ENCODE results near the gene RNPEP.

The RNPEP gene

GRCh38 chr1:202005958-202006357 is 23.5 kb downstream of the RNPEP start:
- Histone ChIP-seq H3K27ac (peak overlapping the region in 1 of 21 experiments; percentile 17), H3K4me3 (no peak overlapping the region)

- peak overlapping the region in 6 of 21 experiments; percentile 9 to 55 (median 30) for H3K27ac ChIP-seq
- no peak overlapping the region for H3K4me3 ChIP-seq
Measured at GRCh38 chr1:202007304-202007703, 24.9 kb downstream of the RNPEP start.

- no peak overlapping the region for H3K4me3 ChIP-seq
- H3K27ac ChIP-seq = peak overlapping the region in 6 of 21 experiments; percentile 9 to 55 (median 30)
Measured at GRCh38 chr1:202007805-202008489, 25.5 kb downstream of the RNPEP start.

DNA sequence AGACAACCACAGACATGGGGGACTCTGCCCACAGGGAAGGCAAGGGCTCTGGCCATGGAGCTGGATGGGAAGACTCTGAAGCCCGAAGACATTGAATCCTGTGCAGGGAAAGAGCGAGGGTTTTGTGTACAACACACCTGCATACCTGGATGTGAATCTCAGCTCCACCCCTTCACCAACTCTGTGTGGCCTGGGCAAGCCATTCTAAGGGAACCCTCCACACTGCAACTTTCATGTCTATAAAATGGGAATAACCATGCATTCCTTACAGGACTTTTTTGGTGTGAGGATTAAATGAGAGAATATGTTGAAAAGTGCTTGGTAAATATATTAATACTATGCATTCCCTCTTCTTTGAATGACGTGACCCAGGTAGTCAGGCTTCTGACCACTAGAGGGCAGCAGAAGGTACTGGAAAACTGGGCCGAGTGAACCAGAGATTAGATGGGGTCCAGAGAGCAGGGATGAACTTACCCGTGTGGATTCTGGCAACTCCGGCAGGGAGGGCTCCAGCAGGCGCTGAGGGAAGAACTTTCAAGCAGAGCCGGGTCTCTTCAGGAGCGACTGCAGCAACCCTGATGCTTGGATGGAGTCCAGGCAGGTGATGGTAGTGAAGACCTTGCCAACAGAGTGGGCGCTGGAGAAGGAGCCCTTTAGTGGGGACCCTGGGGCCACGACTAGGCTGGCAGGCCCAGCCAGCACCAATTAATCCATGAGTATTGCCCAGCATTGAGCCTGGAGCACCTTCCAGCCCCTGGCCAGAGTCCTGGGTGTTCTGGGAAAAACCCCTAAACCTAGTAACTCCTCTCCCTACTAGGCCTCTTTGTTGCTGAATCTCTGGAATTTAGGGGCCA is 27.1 kb downstream of the RNPEP start:
- no peak overlapping the region for H3K4me3 ChIP-seq
- H3K27ac ChIP-seq = peak overlapping the region in 11 of 21 experiments; percentile 1 to 78 (median 48)

GRCh38 chr1:202010180-202011015 is 27.9 kb downstream of the RNPEP start, which contains the start of gene ELF3:
TSS of gene ELF3 (plus strand) at chr1:202010587. CDS start at chr1:202011137, 550 bp downstream.
- H3K4me3 ChIP-seq = peak within 1 kb of the TSS in 3 of 7 experiments; percentile 9 to 41 (median 10)
- H3K27ac ChIP-seq = peak within 1 kb of the TSS in 13 of 21 experiments; percentile 1 to 78 (median 41)

DNA sequence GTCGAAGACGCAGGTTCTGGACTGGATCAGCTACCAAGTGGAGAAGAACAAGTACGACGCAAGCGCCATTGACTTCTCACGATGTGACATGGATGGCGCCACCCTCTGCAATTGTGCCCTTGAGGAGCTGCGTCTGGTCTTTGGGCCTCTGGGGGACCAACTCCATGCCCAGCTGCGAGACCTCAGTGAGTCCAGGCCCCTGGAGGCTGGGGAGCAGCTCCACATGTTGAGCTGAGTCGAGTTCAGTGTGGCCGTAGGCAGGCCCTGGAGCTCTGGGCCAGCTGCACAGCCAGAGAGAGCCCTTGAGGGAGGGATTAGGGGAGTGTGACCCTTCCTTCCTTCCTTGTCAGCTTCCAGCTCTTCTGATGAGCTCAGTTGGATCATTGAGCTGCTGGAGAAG is 29.5 kb downstream of the RNPEP start:
- H3K27ac ChIP-seq = peak overlapping the region in 1 of 21 experiments; percentile 39
- H3K4me3 ChIP-seq = peak overlapping the region in 1 of 7 experiments; percentile 41

DNA sequence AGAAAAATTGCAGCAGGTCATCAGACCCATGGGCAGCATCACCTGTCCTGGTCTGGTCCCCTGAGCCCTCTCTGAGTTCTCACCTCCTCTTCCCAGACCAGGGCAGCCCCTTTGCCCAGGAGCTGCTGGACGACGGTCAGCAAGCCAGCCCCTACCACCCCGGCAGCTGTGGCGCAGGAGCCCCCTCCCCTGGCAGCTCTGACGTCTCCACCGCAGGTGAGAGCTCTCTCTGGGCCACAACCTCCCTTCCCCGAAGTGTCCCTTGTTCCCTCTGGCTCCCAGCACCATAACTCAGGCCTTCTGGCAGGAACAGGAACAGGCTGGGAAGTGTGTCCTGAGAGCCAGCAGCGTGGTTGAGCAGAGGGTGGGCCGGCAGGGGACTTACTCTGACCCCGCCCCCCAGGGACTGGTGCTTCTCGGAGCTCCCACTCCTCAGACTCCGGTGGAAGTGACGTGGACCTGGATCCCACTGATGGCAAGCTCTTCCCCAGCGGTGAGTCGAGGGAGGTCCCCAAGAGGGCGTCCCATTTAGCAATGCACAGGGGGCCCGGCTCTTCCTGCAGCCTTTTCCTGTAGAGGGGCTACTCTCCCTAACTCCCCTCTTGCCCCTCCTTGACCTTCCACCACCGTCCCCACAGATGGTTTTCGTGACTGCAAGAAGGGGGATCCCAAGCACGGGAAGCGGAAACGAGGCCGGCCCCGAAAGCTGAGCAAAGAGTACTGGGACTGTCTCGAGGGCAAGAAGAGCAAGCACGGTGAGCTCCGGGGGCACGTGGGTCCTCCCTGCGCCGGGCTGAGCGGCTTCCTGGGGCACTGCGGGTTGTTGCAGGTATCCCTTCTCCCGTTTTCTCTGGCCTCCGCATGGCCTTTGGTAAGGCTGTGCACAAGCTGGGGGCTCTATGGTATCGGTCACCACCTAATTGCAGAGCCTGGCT is 30.4 kb downstream of the RNPEP start:
- H3K4me3 ChIP-seq = peak overlapping the region in 1 of 7 experiments; percentile 41
- no peak overlapping the region for H3K27ac ChIP-seq

- H3K4me3 ChIP-seq = peak overlapping the region in 1 of 7 experiments; percentile 41
Measured at GRCh38 chr1:202013603-202014002, 31.2 kb downstream of the RNPEP start.

DNA sequence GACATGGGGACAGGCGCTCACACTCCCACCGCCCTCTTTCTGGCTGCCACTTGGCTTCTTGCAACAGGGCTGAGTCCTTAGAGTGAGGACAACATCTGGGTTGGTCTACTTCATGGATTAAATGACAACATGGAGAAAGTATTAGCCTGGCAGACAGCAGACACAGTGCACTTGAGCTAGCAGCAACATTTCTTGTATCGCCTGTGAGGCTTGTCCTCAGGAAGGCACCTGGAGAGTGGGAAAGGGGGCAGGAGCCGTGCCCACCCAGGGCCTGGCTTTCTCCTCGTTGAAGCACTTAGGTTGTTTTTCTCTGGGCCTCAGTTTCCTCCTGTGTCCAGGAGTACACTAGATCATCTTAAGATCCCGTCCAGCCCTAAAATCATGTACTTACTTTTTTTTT is 31.6 kb downstream of the RNPEP start:
- H3K4me3 ChIP-seq = peak overlapping the region in 1 of 7 experiments; percentile 41

More at GRCh38 chr1:202013603-202014002, 31.2 kb downstream of the RNPEP start:
- no peak overlapping the region for H3K27ac ChIP-seq

DNA sequence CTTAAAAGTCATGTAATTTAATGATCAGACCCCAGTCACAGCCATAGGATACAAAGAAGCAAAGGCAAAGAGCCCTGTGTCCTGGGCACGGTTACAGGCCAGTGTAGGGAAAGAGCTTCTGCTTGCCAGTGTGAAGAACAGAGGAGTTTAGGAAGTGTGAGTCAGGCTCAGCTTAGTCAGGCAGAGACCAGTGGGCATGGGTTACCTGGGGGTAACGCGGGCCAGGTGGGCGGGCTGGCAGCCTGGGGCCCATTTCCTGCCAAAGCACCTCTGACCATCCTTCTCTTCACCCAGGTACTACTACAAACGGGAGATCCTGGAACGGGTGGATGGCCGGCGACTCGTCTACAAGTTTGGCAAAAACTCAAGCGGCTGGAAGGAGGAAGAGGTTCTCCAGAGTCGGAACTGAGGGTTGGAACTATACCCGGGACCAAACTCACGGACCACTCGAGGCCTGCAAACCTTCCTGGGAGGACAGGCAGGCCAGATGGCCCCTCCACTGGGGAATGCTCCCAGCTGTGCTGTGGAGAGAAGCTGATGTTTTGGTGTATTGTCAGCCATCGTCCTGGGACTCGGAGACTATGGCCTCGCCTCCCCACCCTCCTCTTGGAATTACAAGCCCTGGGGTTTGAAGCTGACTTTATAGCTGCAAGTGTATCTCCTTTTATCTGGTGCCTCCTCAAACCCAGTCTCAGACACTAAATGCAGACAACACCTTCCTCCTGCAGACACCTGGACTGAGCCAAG is 32.6 kb downstream of the RNPEP start:
- H3K4me3 ChIP-seq = peak overlapping the region in 1 of 7 experiments; percentile 2
- H3K27ac ChIP-seq = peak overlapping the region in 1 of 21 experiments; percentile 11

More for the DNA sequence above, 31.6 kb downstream of the RNPEP start:
- H3K27ac ChIP-seq = peak overlapping the region in 1 of 21 experiments; percentile 11

DNA sequence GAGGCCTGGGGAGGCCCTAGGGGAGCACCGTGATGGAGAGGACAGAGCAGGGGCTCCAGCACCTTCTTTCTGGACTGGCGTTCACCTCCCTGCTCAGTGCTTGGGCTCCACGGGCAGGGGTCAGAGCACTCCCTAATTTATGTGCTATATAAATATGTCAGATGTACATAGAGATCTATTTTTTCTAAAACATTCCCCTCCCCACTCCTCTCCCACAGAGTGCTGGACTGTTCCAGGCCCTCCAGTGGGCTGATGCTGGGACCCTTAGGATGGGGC is 33.2 kb downstream of the RNPEP start:
- H3K4me3 ChIP-seq = no peak overlapping the region
- no peak overlapping the region for H3K27ac ChIP-seq

DNA sequence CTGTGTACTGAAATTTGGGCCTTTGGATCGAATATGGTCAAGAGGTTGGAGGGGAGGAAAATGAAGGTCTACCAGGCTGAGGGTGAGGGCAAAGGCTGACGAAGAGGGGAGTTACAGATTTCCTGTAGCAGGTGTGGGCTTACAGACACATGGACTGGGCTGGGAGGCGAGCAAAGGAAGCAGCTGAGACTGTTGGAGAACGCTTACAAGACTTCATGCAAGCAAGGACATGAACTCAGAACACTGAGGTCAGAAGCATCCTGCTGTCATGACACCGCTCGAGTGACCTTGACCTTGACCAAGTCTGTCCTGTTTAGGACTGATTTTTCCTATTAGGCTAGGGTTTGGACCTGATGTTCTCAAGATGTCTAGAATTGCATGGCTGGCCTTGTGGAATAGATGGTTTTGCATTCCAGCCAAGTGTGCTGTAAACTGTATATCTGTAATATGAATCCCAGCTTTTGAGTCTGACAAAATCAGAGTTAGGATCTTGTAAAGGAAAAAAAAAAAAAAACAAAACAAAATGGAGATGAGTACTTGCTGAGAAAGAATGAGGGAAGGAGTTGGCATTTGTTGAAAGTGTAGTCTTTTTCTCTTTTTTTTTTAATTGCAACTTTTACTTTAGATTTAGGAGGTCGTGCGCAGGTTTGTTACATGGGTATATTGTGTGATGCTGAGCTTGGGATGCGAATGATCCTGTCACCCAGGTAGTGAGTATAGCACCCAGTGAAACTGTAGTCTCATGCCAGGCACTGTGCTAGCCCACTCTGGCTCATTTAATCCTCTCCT is 33.8 kb downstream of the RNPEP start:
- H3K27ac ChIP-seq = no peak overlapping the region
- H3K4me3 ChIP-seq = no peak overlapping the region

- Histone ChIP-seq H3K27ac (peak overlapping the region in 1 of 21 experiments; percentile 73), H3K4me3 (no peak overlapping the region)
Measured at GRCh38 chr1:202016811-202017748, 34.6 kb downstream of the RNPEP start.

DNA sequence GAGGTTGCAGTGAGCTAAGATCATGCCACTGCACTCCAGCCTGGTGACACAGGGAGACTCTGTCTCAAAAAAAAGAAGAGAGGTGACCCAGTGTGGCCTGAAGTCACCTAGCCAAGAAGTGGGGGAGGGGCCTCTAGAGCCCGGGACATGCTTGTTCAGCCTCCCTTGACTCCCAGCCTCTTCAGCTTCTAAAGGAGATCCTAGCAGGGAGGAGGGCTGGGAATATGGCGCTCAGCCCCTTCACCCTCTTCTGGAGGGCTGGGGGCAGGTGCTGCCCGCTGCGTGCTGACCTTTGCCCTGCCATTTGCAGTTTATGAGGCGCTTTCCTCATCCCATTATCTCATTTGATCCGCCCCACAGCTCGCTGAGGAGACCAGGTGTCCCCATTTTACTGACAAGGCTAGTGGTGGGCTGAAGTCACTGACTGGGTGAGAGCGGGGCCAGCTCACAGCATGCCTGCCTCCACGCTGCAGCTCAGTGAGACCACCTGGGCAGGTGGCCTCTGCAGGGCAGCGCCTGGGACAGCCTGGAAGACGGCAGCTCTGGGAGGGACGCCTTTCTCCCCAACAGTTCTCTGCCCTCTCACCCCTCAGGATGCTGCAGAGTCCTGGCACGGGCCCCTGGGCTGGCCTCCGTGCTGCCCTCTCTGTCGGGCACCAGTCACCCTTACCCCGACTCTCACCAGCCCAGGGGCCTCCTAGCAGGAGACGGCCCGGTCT is 35.5 kb downstream of the RNPEP start:
- Histone ChIP-seq H3K4me3 (no peak overlapping the region), H3K27ac (peak overlapping the region in 11 of 21 experiments; percentile 7 to 73 (median 50))

DNA sequence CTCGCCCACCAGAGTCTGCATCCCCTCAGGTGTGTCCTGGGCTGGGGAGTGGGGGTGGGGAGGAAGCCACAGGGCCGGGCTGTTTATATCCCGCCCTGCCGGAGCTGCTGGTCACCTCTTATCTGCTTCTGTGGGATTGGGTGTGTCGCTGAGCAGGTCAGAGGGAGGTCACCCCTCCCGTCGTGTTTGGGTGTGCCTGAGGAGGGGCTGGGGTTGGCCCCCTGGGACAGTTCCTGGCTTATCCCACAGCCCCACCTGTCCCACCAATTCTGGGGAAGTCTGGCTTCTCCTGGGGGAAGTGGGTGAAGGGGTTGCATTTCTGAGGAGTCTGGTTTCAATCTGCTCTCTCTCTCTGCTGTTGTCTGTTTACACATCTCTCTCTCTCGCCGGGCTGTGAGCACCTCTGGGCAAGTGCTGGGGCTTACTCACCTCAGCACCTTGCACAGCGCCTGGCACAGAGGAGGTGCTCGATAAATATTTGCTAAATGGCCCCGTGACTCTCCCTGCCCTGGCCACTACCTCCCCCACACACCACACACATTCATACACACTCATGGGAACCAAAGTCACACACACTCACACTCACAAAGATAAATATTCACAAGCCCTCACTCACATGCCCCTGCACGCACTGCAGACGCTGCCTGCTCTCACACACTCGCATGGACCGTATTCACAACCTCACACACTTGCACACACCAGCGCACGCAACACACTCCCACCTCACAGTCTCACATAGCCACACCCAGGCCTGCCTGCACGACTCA is 36.2 kb downstream of the RNPEP start:
- Histone ChIP-seq H3K4me3 (no peak overlapping the region), H3K27ac (peak overlapping the region in 11 of 21 experiments; percentile 7 to 73 (median 50))
